Body of pancreas (tissue), 4 donors: Measurements from ENCODE around the gene BABAM2. TPM values are rescaled to one million over a fixed set of nuclear protein-coding genes. Genes with fewer than 3 reads are reported as not detected.
"Not testable (repeated sequence)": the region's sequence is repeated elsewhere in the genome, so short reads cannot be mapped to it uniquely, and the experiment has no call there.

ENCODE experiments used
- ATAC-seq: fragments of 150-250 bp; one replicate; pipeline ENCODE4 v1.9.1; 2016
- DNase-seq, 4 donors: peaks; one replicate each; pipeline ENCODE4 v3.0.0-alpha.2; 2019
- H3K27ac ChIP-seq, 4 donors: fragments of 200-600 bp; sonication (generic); 1 replicate in 3 of 4; 2 replicates in 1 of 4; pipeline versions ENCODE4 v1.5.1 to v1.6.1; 2016 to 2019; ENCODE audit warnings: mild to moderate bottlenecking in 1 of 4, mixed read lengths in 1 of 4, moderate library complexity in 1 of 4
- H3K27me3 ChIP-seq, 2 donors: fragments of 200-600 bp; sonication (generic); one replicate each; pipeline ENCODE4 v1.6.0; 2016; ENCODE audit warnings: mild to moderate bottlenecking in 1 of 2
- H3K36me3 ChIP-seq, 2 donors: fragments of 200-600 bp; sonication (generic); replicated peaks in 1 of 2; 2 replicates each; pipeline ENCODE4 v1.5.1; 2016; ENCODE audit warnings: low read depth in 2 of 2; ENCODE audit not compliant: insufficient read depth in 1 of 2
- H3K4me1 ChIP-seq: fragments of 200-600 bp; sonication (generic); one replicate; pipeline ENCODE4 v1.6.0; 2016
- H3K4me3 ChIP-seq, 2 donors: fragments of 200-600 bp; sonication (generic); 1 replicate in 1 of 2; 2 replicates in 1 of 2; pipeline ENCODE4 v1.5.1; 2016 to 2019
- H3K9me3 ChIP-seq, 3 donors: fragments of 200-600 bp; sonication (generic); 1 replicate in 2 of 3; 2 replicates in 1 of 3; pipeline ENCODE4 v1.5.1; 2016
- POLR2A ChIP-seq, 3 donors: fragments of 450-650 bp; IDR thresholded peaks; one replicate each; pipeline ENCODE4 v1.6.1; 2016; ENCODE audit warnings: antibody characterized with exemption in 3 of 3, mild to moderate bottlenecking in 2 of 3
- WGBS, 2 donors: methylation state at CpG; one replicate each; pipeline ENCODE4 v1.1.5; 2017; 5-methylcytosine and 5-hydroxymethylcytosine counted together
- intact Hi-C: fragments of 100-400 bp; cut with DNase I; formaldehyde crosslinking; loops from one replicate; pipeline ENCODE4 v1.15.1; 2023
- total RNA-seq, 2 donors: library from RNA; depleted of rRNA; stranded (reverse); fragments of >200 nt; gene quantifications; one replicate each; pipeline ENCODE4 v1.1.0, GENCODE V29; 2016
- TF ChIP-seq, protein P1 (sequence below), 7 experiments: fragments of 450-650 bp in 4 of 7; fragments of 200-600 bp in 3 of 7; sonication (generic) in 3 of 7; IDR thresholded peaks; one replicate each; pipeline ENCODE4 v1.5.1; 2016 to 2019; ENCODE audit warnings: antibody characterized with exemption in 7 of 7

Gene BABAM2
- total RNA-seq, 2 donors from 2014 or later, result 20.5 to 22.4 TPM

DNA sequence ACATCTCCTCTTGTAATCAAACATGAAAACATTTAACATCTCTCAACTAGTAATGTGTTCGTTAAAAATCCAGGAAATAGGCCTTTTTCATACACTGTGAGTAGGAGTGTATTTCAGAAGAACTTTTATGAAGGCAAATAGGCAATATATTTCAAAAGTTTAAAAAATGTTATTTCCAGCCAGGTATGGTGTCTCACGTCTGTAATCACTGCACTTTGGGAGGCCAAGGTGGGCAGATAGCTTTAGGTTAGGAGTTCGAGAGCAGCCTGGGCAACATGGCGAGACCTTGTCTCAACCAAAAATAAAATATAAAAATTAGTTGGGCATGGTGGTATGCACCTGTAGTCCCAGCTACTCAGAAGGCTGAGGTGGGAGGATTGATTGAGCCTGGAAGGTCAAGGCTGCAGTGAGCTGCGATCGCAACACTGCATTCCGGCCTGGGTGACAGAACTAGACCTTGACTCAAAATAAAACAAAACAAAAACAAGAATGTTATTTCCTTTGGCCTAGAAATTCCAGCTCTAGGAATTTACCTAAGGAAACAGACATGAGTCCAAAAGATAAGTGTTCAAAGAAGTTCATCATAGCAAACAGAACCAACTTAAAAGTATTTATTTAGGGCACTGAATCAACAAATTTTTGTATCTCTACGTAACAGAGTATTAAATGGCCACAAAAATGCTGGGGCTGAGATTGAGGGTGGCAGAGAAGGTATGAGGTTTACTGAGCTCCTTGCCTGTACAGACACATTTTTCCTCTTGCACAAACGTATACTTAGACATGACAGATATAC is 15.2 kb upstream of the BABAM2 start:
- Histone ChIP-seq H3K4me3 (no peak overlapping the region), H3K9me3 (no peaks in the 10 kb centered on the region), H3K36me3 (no peaks in the 10 kb centered on the region), H3K27me3 (no peaks in the 10 kb centered on the region), H3K27ac (no peak overlapping the region), H3K4me1 (peaks cover 11% of the 10 kb centered on the region)
- no peak for TF ChIP-seq POLR2A (IDR thresholded peaks at IDR 0.05)
- TF ChIP-seq, protein P1, sequence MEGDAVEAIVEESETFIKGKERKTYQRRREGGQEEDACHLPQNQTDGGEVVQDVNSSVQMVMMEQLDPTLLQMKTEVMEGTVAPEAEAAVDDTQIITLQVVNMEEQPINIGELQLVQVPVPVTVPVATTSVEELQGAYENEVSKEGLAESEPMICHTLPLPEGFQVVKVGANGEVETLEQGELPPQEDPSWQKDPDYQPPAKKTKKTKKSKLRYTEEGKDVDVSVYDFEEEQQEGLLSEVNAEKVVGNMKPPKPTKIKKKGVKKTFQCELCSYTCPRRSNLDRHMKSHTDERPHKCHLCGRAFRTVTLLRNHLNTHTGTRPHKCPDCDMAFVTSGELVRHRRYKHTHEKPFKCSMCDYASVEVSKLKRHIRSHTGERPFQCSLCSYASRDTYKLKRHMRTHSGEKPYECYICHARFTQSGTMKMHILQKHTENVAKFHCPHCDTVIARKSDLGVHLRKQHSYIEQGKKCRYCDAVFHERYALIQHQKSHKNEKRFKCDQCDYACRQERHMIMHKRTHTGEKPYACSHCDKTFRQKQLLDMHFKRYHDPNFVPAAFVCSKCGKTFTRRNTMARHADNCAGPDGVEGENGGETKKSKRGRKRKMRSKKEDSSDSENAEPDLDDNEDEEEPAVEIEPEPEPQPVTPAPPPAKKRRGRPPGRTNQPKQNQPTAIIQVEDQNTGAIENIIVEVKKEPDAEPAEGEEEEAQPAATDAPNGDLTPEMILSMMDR (IDR thresholded peaks at IDR 0.05), result no peak
- ATAC-seq, result no peak
- WGBS, 2 donors, result 80 to 82% methylated on average over 9 of the region's 9 CpGs
- intact Hi-C loops, result no loop called here
- no peak for DNase-seq

DNA sequence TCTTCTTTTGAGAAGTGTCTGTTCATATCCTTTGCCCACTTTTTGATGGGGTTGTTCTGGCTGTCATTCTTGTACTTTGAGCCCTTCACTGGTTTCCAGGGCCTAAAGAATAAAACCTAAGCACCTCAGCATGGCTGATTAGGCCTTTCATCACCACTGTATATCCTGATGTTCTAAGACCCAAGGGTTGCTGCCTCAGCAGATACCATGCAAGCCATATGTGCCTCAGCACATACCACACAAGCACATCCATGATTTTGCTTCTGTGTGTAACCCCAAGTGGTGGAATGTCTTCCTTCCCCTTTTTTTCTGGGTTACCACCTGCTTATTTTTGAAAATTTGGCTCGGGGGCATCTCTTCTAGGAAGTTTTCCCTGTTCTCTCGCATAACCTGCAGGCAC is 11.7 kb upstream of the BABAM2 start:
- H3K36me3 ChIP-seq, result no peaks in the 10 kb centered on the region
- DNase-seq (no peak), ATAC-seq (no peak)
- no peak for TF ChIP-seq POLR2A (IDR thresholded peaks at IDR 0.05)
- TF ChIP-seq, protein P1 (IDR thresholded peaks at IDR 0.05), result no peak
- 80 to 91% methylated on average over 2 of the region's 2 CpGs for WGBS, 2 donors
- no peak overlapping the region for H3K27ac ChIP-seq
- H3K27me3 ChIP-seq, result no peaks in the 10 kb centered on the region
- no peaks in the 10 kb centered on the region for H3K4me1 ChIP-seq
- H3K4me3 ChIP-seq, result no peak overlapping the region
- intact Hi-C loops, result no loop called here
- no peaks in the 10 kb centered on the region for H3K9me3 ChIP-seq

DNA sequence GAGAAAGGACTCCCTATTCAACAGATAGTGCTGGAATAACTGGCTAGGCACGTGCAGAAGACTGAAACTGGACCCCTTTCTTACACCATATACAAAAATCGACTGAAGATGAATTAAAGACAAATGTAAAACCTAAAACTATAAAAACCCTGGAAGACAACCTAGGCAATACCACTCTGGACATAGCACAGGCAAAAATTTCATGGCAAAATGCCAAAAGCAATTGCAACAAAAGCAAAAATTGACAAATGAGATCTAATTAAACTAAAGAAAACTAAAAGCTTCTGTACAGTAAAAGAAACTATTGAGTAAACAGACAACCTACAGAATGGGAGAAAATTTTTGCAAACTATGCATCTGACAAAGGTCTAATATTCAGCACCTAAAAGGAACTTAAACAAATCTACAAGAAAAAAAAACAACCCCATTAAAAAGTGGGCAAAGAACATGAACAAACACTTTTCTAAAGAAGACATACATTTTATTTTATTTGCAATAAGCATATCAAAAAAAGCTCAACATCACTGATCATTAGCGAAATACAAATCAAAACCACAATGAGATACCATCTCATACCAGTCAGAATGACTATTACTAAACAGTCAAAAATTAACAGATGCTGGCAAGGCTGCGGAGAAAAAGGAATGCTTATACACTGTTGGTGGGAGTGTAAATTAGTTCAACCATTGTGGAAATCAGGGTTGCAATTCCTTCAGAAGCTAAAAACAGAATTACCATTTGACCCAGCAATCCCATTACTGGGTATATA is 8.5 kb upstream of the BABAM2 start:
- DNase-seq, H3K9me3 ChIP-seq, intact Hi-C loops, H3K27ac ChIP-seq, H3K4me3 ChIP-seq, H3K36me3 ChIP-seq, ATAC-seq, H3K27me3 ChIP-seq, H3K4me1 ChIP-seq: not testable (repeated sequence)
- 87 to 90% methylated on average over 4 of the region's 4 CpGs for WGBS, 2 donors

DNA sequence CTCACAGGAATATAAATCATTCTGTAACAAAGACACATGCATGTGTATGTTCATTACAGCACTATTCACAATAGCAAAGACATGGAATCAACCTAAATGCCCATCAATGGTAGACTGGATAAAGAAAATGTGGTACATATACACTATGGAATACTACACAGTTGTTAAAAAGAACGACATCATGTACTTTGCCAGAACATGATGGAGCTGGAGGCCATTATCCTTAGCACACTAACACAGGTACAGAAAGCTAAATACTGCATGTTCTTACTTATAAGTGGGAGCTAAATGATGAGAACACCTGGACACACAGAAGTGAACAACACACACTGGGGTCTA is 8.0 kb upstream of the BABAM2 start:
- DNase-seq, H3K36me3 ChIP-seq, H3K27me3 ChIP-seq, H3K27ac ChIP-seq, ATAC-seq, H3K4me3 ChIP-seq, intact Hi-C loops, H3K4me1 ChIP-seq, H3K9me3 ChIP-seq: not testable (repeated sequence)
- WGBS, 2 donors, result 89 to 96% methylated on average over 1 of the region's 1 CpG

DNA sequence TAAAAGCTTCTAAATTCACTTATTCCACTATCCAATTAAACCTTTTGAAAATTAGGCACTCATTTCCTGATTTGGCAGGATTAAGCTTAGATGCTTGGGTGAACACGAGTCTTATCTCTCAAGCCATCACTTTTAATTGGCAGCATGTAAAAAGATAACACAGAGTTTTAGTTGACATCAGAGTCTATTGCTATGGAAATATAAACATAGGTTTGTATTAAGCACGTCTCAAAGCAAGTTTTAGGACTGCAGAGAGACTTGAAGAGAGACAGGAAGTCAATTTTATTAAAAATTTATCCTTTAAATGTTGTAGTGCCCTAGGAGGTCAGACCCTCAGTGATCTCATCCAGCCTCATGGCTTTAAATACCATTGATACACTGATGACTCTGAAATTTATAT is 5.9 kb upstream of the BABAM2 start:
- TF ChIP-seq, protein P1 (IDR thresholded peaks at IDR 0.05), result no peak
- no peak for TF ChIP-seq POLR2A (IDR thresholded peaks at IDR 0.05)
- H3K9me3 ChIP-seq, result no peaks in the 10 kb centered on the region
- ATAC-seq (no peak), DNase-seq (no peak)
- no peak overlapping the region for H3K27ac ChIP-seq
- H3K27me3 ChIP-seq, result no peaks in the 10 kb centered on the region
- 0 to 6% methylated on average over 2 of the region's 2 CpGs for WGBS, 2 donors
- H3K36me3 ChIP-seq, result no peaks in the 10 kb centered on the region
- intact Hi-C loops, result no loop called here
- H3K4me1 ChIP-seq, result peaks cover 7% of the 10 kb centered on the region
- H3K4me3 ChIP-seq, result no peak overlapping the region
